WTC11 (cell line): Measurements from ENCODE around the gene LRRC37A3.

Experiments used
- ATF3 ChIP-seq: sonication (generic); formaldehyde crosslinking; conservative IDR thresholded peaks from 2 replicates; pipeline ENCODE4 v1.8.1; 2022; ENCODE audit warnings: mild to moderate bottlenecking, missing genetic modification reagents
- CREB1 ChIP-seq: sonication (generic); formaldehyde crosslinking; IDR thresholded peaks from 2 replicates; pipeline ENCODE4 v1.8.0; 2023; ENCODE audit warnings: mild to moderate bottlenecking, missing genetic modification reagents
- CTCF ChIP-seq: fragments of 200-600 bp; IDR thresholded peaks from 2 replicates; pipeline ENCODE4 v1.8.0; 2022; ENCODE audit warnings: antibody characterized with exemption
- FOXJ3 ChIP-seq: sonication (generic); formaldehyde crosslinking; IDR thresholded peaks from 2 replicates; pipeline ENCODE4 v1.9.0; 2021; ENCODE audit warnings: missing genetic modification reagents, mild to moderate bottlenecking, borderline replicate concordance
- IRF1 ChIP-seq: sonication (generic); formaldehyde crosslinking; IDR thresholded peaks from 2 replicates; pipeline ENCODE4 v1.8.0; 2023; ENCODE audit warnings: missing genetic modification reagents
- IRF2 ChIP-seq: sonication (generic); formaldehyde crosslinking; IDR thresholded peaks from 2 replicates; pipeline ENCODE4 v1.8.0; 2022; ENCODE audit warnings: low read depth, missing genetic modification reagents, borderline replicate concordance
- MYBL2 ChIP-seq: sonication (generic); formaldehyde crosslinking; IDR thresholded peaks from 2 replicates; pipeline ENCODE4 v1.8.1; 2023; ENCODE audit warnings: mild to moderate bottlenecking, moderate library complexity, missing genetic modification reagents
- SMAD4 ChIP-seq: sonication (generic); formaldehyde crosslinking; IDR thresholded peaks from 2 replicates; pipeline ENCODE4 v1.8.0; 2022; ENCODE audit warnings: mild to moderate bottlenecking, missing genetic modification reagents
- ZBTB21 ChIP-seq: sonication (generic); formaldehyde crosslinking; IDR thresholded peaks from 2 replicates; pipeline ENCODE4 v1.8.1; 2023; ENCODE audit warnings: mild to moderate bottlenecking, missing genetic modification reagents, borderline replicate concordance
- ZNF138 ChIP-seq: sonication (generic); formaldehyde crosslinking; conservative IDR thresholded peaks from 2 replicates; pipeline ENCODE4 v1.8.1; 2022; ENCODE audit warnings: mild to moderate bottlenecking, moderate library complexity, missing genetic modification reagents
- ZNF263 ChIP-seq: sonication (generic); formaldehyde crosslinking; IDR thresholded peaks from 2 replicates; pipeline ENCODE4 v1.8.1; 2022; ENCODE audit warnings: low read depth, mild to moderate bottlenecking, moderate library complexity, missing genetic modification reagents
- ZNF512 ChIP-seq: sonication (generic); formaldehyde crosslinking; IDR thresholded peaks from 2 replicates; pipeline ENCODE4 v1.8.1; 2022; ENCODE audit warnings: missing genetic modification reagents, borderline replicate concordance

GRCh38 chr17:64950871-64951270 lies 31.6 kb upstream of the LRRC37A3 start:
- TF ChIP-seq SMAD4 (no peak), CTCF (no peak), IRF1 (CRISPR knock-in tag) (no peak), IRF2 (CRISPR knock-in tag) (no peak), ZNF263 (CRISPR knock-in tag) (no peak), MYBL2 (CRISPR knock-in tag) (no peak), CREB1 (CRISPR knock-in tag) (no peak), ATF3 (CRISPR knock-in tag) (no peak), ZNF138 (no peak), ZNF512 (CRISPR knock-in tag) (no peak), FOXJ3 (CRISPR knock-in tag) (no peak), ZBTB21 (CRISPR knock-in tag) (no peak)
